ENCODE data around the gene GDF15. TPM values are rescaled to one million over a fixed set of nuclear protein-coding genes. Genes with fewer than 3 reads are reported as not detected.

GDF15 gene
- total and polyA plus RNA-seq, 2 experiments from 2014 or later = 12.6 to 19.8 TPM

GRCh38 chr19:18427743-18428113 is 41.8 kb downstream of the GDF15 start (continued):
- TF ChIP-seq ZNF462 (CRISPR knock-in tag; IDR thresholded peaks at IDR 0.05) = no peak

- no peak overlapping the region for H3K27ac Mint-ChIP-seq
- Histone ChIP-seq H3K4me2 (peak overlapping the region; percentile 91), H3K27me3 (ENCODE audit: insufficient read depth) (no peaks in the 10 kb centered on the region)
Observed at GRCh38 chr19:18428173-18428786, 42.3 kb downstream of the GDF15 start.

More at GRCh38 chr19:18428173-18428786, 42.3 kb downstream of the GDF15 start:
- Histone ChIP-seq H3K79me2 (replicated peaks; ENCODE audit: insufficient read depth) (no peaks in the 10 kb centered on the region), H2AFZ (no peak overlapping the region), H3K27ac (ENCODE audit: low read depth) (no peak overlapping the region), H3K9me2 (ENCODE audit: insufficient read depth) (no peaks in the 10 kb centered on the region), H3K4me3 (peak overlapping the region; percentile 73), H3F3A (replicated peaks; ENCODE audit: low read depth) (peaks cover 3% of the 10 kb centered on the region; the same call in 1 of the 2 replicates), H3K4me1 (ENCODE audit: insufficient read depth) (peaks cover 43% of the 10 kb centered on the region; the same call in 1 of the 2 replicates), H3K36me3 (ENCODE audit: insufficient read depth) (no peaks in the 10 kb centered on the region), H4K20me1 (replicated peaks; ENCODE audit: insufficient read depth) (peaks cover 6% of the 10 kb centered on the region; the same call in 1 of the 2 replicates)
- DNase-seq (ENCODE audit: low spot score) (no peak), ATAC-seq (peak; percentile 6)
- no peak for TF ChIP-seq EZH2 (IDR thresholded peaks at IDR 0.05; ENCODE audit: low read depth, unreplicated experiment)
- no peak for TF ChIP-seq CREB1 (CRISPR knock-in tag; IDR thresholded peaks at IDR 0.05; ENCODE audit: low read depth)
- TF ChIP-seq POLR2AphosphoS5 (IDR thresholded peaks at IDR 0.05; ENCODE audit: low read depth) = no peak
- no peak for TF ChIP-seq JUNB (IDR thresholded peaks at IDR 0.05; ENCODE audit: unreplicated experiment)
- TF ChIP-seq ETS1 (IDR thresholded peaks at IDR 0.05) = no peak
- TF ChIP-seq ZNF331 (CRISPR knock-in tag; IDR thresholded peaks at IDR 0.05; ENCODE audit: low read depth) = no peak
- no peak for TF ChIP-seq CTCF (conservative IDR thresholded peaks at IDR 0.05; ENCODE audit: low read depth in 2 of 2)
- Mint-ChIP-seq H3K4me1 (peaks cover 25% of the 10 kb centered on the region), H3K4me3 (no peak overlapping the region), H3K27me3 (ENCODE audit: insufficient read depth, low read depth, poor library complexity) (peaks cover 12% of the 10 kb centered on the region), H3K9me3 (no peaks in the 10 kb centered on the region), H3K36me3 (ENCODE audit: low read depth) (no peaks in the 10 kb centered on the region)

Measured in GM23338 (cell line).